H9 (cell line): ENCODE measurements around the gene MAJIN. TPM values are rescaled to one million over a fixed set of nuclear protein-coding genes. Genes with fewer than 3 reads are reported as not detected.

Experiments
- DNase-seq: peaks from one replicate; pipeline ENCODE4 v3.0.0-alpha.2; 2017
- H2AFZ ChIP-seq: one replicate; pipeline ENCODE4 v1.6.1; 2013; ENCODE audit warnings: mild to moderate bottlenecking, low read length, control low read depth, moderate library complexity
- H2AK5ac ChIP-seq: 2 replicates; pipeline ENCODE4 v1.6.1; 2013; ENCODE audit warnings: low read length, control low read depth, mixed read lengths; ENCODE audit not compliant: insufficient read length
- H2BK120ac ChIP-seq: one replicate; pipeline ENCODE4 v1.6.1; 2013; ENCODE audit warnings: low read depth, mild to moderate bottlenecking, low read length, control low read depth, inconsistent platforms; ENCODE audit not compliant: poor library complexity, severe bottlenecking
- H2BK12ac ChIP-seq: 2 replicates; pipeline ENCODE4 v1.6.1; 2013; ENCODE audit warnings: low read length, control low read depth, mixed read lengths, low read depth; ENCODE audit not compliant: insufficient read length
- H2BK15ac ChIP-seq: 2 replicates; pipeline ENCODE4 v1.6.1; 2013; ENCODE audit warnings: low read depth, low read length, control low read depth
- H2BK20ac ChIP-seq: one replicate; pipeline ENCODE4 v1.6.1; 2013; ENCODE audit warnings: low read depth, mild to moderate bottlenecking, low read length, control low read depth, inconsistent platforms; ENCODE audit not compliant: poor library complexity, severe bottlenecking
- H2BK5ac ChIP-seq: 2 replicates; pipeline ENCODE4 v1.6.1; 2013; ENCODE audit warnings: low read length, control low read depth, mixed read lengths; ENCODE audit not compliant: insufficient read length
- H3K14ac ChIP-seq: 2 replicates; pipeline ENCODE4 v1.6.1; 2013; ENCODE audit warnings: low read length, control low read depth; ENCODE audit not compliant: insufficient read depth
- H3K18ac ChIP-seq: 2 replicates; pipeline ENCODE4 v1.6.1; 2013; ENCODE audit warnings: low read depth, mild to moderate bottlenecking, mixed read lengths, low read length, control low read depth; ENCODE audit not compliant: insufficient read length
- H3K23ac ChIP-seq: 2 replicates; pipeline ENCODE4 v1.6.1; 2013; ENCODE audit warnings: low read length, control low read depth, mixed read lengths, low read depth; ENCODE audit not compliant: insufficient read length
- H3K23me2 ChIP-seq: 2 replicates; pipeline ENCODE4 v1.6.1; 2013; ENCODE audit warnings: low read depth, mild to moderate bottlenecking, mixed read lengths, low read length, control low read depth; ENCODE audit not compliant: insufficient read length, poor library complexity, severe bottlenecking
- H3K27ac ChIP-seq: 2 replicates; pipeline ENCODE4 v1.5.1; 2013; ENCODE audit warnings: low read length, control low read depth, mixed read lengths, low read depth; ENCODE audit not compliant: insufficient read length
- H3K27me3 ChIP-seq: 2 replicates; pipeline ENCODE4 v1.6.1; 2013; ENCODE audit warnings: low read length, control low read depth, inconsistent platforms; ENCODE audit not compliant: insufficient read depth
- H3K4ac ChIP-seq: 2 replicates; pipeline ENCODE4 v1.6.1; 2013; ENCODE audit warnings: low read depth, mild to moderate bottlenecking, control low read depth, inconsistent platforms, low read length, moderate library complexity
- H3K4me1 ChIP-seq: 2 replicates; pipeline ENCODE4 v1.6.1; 2013; ENCODE audit warnings: low read length, control low read depth, inconsistent platforms; ENCODE audit not compliant: insufficient read depth
- H3K4me2 ChIP-seq: 2 replicates; pipeline ENCODE4 v1.6.1; 2013; ENCODE audit warnings: low read length, control low read depth, mixed read lengths; ENCODE audit not compliant: insufficient read length, insufficient read depth
- H3K56ac ChIP-seq: 2 replicates; pipeline ENCODE4 v1.6.1; 2013; ENCODE audit warnings: low read depth, mild to moderate bottlenecking, mixed read lengths, low read length, control low read depth; ENCODE audit not compliant: insufficient read length
- H3K79me1 ChIP-seq: 2 replicates; pipeline ENCODE4 v1.6.1; 2013; ENCODE audit warnings: low read depth, mild to moderate bottlenecking, moderate library complexity, low read length, control low read depth, inconsistent platforms; ENCODE audit not compliant: insufficient read depth, poor library complexity, severe bottlenecking
- H3K79me2 ChIP-seq: 2 replicates; pipeline ENCODE4 v1.6.1; 2013; ENCODE audit warnings: low read length, control low read depth, inconsistent platforms; ENCODE audit not compliant: insufficient read depth
- H3K9ac ChIP-seq: 2 replicates; pipeline ENCODE4 v1.6.1; 2013; ENCODE audit warnings: low read length, control low read depth, mixed read lengths; ENCODE audit not compliant: insufficient read length; ENCODE audit errors: extremely low read depth
- H3K9me3 ChIP-seq: one replicate; pipeline ENCODE4 v1.6.1; 2013; ENCODE audit warnings: low read depth, low read length, inconsistent platforms; ENCODE audit not compliant: control insufficient read depth
- H3T11ph ChIP-seq: one replicate; pipeline ENCODE4 v1.6.1; 2013; ENCODE audit warnings: mild to moderate bottlenecking, low read length, control low read depth, inconsistent platforms
- H4K20me1 ChIP-seq: one replicate; pipeline ENCODE4 v1.6.1; 2013; ENCODE audit not compliant: control insufficient read depth, insufficient read length, insufficient read depth
- H4K5ac ChIP-seq: 2 replicates; pipeline ENCODE4 v1.6.1; 2013; ENCODE audit warnings: low read depth, mild to moderate bottlenecking, mixed read lengths, low read length, control low read depth; ENCODE audit not compliant: insufficient read length
- H4K8ac ChIP-seq: replicated peaks from 2 replicates; pipeline ENCODE4 v1.6.1; 2013; ENCODE audit warnings: low read length, control low read depth, mixed read lengths, low read depth; ENCODE audit not compliant: insufficient read length
- H4K91ac ChIP-seq: 2 replicates; pipeline ENCODE4 v1.6.1; 2013; ENCODE audit warnings: low read depth, mild to moderate bottlenecking, moderate library complexity, mixed read lengths, low read length, control low read depth; ENCODE audit not compliant: insufficient read length
- H3K27ac Mint-ChIP-seq, 3 experiments: 2 replicates in 2 of 3; 3 replicates in 1 of 3; pipeline ENCODE4 v1.8.0; 2020 to 2021; ENCODE audit warnings: mixed read lengths in 3 of 3, mild to moderate bottlenecking in 1 of 3, moderate library complexity in 1 of 3
- H3K27me3 Mint-ChIP-seq: 2 replicates; pipeline ENCODE4 v1.8.0; 2021; ENCODE audit warnings: low read depth, mild to moderate bottlenecking, moderate library complexity, mixed read lengths
- H3K36me3 Mint-ChIP-seq, 3 experiments: 2 replicates in 2 of 3; 3 replicates in 1 of 3; pipeline ENCODE4 v1.8.0; 2020 to 2021; ENCODE audit warnings: low read depth in 3 of 3, mixed read lengths in 3 of 3; ENCODE audit not compliant: insufficient read depth in 1 of 3
- H3K4me1 Mint-ChIP-seq, 2 experiments: 2 replicates each; pipeline ENCODE4 v1.8.0; 2020; ENCODE audit warnings: mixed read lengths in 2 of 2
- H3K4me3 Mint-ChIP-seq, 2 experiments: 2 replicates in 1 of 2; 3 replicates in 1 of 2; pipeline ENCODE4 v1.8.0; 2020 to 2021; ENCODE audit warnings: mild to moderate bottlenecking in 2 of 2, mixed read lengths in 2 of 2, moderate library complexity in 1 of 2
- H3K9me3 Mint-ChIP-seq, 2 experiments: 2 replicates in 1 of 2; 3 replicates in 1 of 2; pipeline ENCODE4 v1.8.0; 2020; ENCODE audit warnings: mild to moderate bottlenecking in 2 of 2, mixed read lengths in 2 of 2, moderate library complexity in 1 of 2
- WGBS: extraction: QIAGEN DNeasy Blood & Tissue Kit; methylation state at CpG from one replicate; pipeline ENCODE4 v1.1.7; 2013; ENCODE audit warnings: missing lambda C conversion rate, low lambda C conversion rate, mixed read lengths; ENCODE audit not compliant: insufficient read length; ENCODE audit errors: extremely low coverage; 5-methylcytosine and 5-hydroxymethylcytosine counted together
- total RNA-seq: library from RNA; stranded (reverse); gene quantifications from 2 replicates; pipeline ENCODE4 v1.2.1, GENCODE V29; 2021
- TF ChIP-seq, protein P1 (sequence below): fragments of 200-600 bp; sonication (generic); conservative IDR thresholded peaks from 3 replicates; pipeline ENCODE4 v1.8.0; 2021; ENCODE audit warnings: antibody characterized with exemption, mild to moderate bottlenecking

MAJIN gene
- total RNA-seq, 1 experiment from 2014 or later, result not detected

GRCh38 chr11:64892838-64893193 lies 79.1 kb downstream of the MAJIN start:
- H2AFZ ChIP-seq, result no peak overlapping the region
- no CpG with 5 or more reads among the region's 10 CpGs for WGBS
- no peak overlapping the region for H3T11ph ChIP-seq
- no peak overlapping the region; the same call in 1 of the 2 replicates for H3K14ac ChIP-seq
- H4K8ac ChIP-seq, result no peak overlapping the region
- H3K4me1 Mint-ChIP-seq, result peaks cover 6 to 21% of the 10 kb centered on the region in 2 experiments
- no peaks in the 10 kb centered on the region for H3K27me3 ChIP-seq
- no peak overlapping the region for H3K4me2 ChIP-seq
- no peak overlapping the region for H4K5ac ChIP-seq
- H3K27ac ChIP-seq, result no peak overlapping the region
- no peak overlapping the region for H3K27ac Mint-ChIP-seq
- no peak overlapping the region for H2BK120ac ChIP-seq
- TF ChIP-seq, protein P1, sequence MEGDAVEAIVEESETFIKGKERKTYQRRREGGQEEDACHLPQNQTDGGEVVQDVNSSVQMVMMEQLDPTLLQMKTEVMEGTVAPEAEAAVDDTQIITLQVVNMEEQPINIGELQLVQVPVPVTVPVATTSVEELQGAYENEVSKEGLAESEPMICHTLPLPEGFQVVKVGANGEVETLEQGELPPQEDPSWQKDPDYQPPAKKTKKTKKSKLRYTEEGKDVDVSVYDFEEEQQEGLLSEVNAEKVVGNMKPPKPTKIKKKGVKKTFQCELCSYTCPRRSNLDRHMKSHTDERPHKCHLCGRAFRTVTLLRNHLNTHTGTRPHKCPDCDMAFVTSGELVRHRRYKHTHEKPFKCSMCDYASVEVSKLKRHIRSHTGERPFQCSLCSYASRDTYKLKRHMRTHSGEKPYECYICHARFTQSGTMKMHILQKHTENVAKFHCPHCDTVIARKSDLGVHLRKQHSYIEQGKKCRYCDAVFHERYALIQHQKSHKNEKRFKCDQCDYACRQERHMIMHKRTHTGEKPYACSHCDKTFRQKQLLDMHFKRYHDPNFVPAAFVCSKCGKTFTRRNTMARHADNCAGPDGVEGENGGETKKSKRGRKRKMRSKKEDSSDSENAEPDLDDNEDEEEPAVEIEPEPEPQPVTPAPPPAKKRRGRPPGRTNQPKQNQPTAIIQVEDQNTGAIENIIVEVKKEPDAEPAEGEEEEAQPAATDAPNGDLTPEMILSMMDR, result no peak
- H3K23ac ChIP-seq, result no peak overlapping the region
- no peak overlapping the region for H3K4ac ChIP-seq
- H2BK15ac ChIP-seq, result no peak overlapping the region
- H3K9me3 ChIP-seq, result no peaks in the 10 kb centered on the region
- no peak overlapping the region for H4K91ac ChIP-seq
- H2BK20ac ChIP-seq, result no peak overlapping the region
- H3K27me3 Mint-ChIP-seq, result no peaks in the 10 kb centered on the region
- no peak overlapping the region for H3K9ac ChIP-seq
- H3K18ac ChIP-seq, result no peak overlapping the region
- H3K4me1 ChIP-seq, result no peaks in the 10 kb centered on the region
- H3K79me2 ChIP-seq, result no peaks in the 10 kb centered on the region
- no peak overlapping the region for H2BK5ac ChIP-seq
- H4K20me1 ChIP-seq, result peaks cover 4% of the 10 kb centered on the region
- DNase-seq, result no peak
- no peak overlapping the region for H3K4me3 Mint-ChIP-seq
- peaks cover 0 to 8% (median 0%) of the 10 kb centered on the region in 3 experiments; a peak in 3 of 7 replicates for H3K36me3 Mint-ChIP-seq
- H2BK12ac ChIP-seq, result no peak overlapping the region
- H3K9me3 Mint-ChIP-seq, result no peaks in the 10 kb centered on the region; a peak in 1 of 5 replicates
- no peak overlapping the region for H3K56ac ChIP-seq
- no peak overlapping the region for H2AK5ac ChIP-seq
- H3K23me2 ChIP-seq, result peaks cover 4% of the 10 kb centered on the region
- H3K79me1 ChIP-seq, result no peaks in the 10 kb centered on the region
